Neural progenitor cell (in vitro differentiated cells): ENCODE data around the gene ADNP2.

ENCODE experiments used
- CTCF ChIP-seq: fragments of 200-600 bp; sonication (generic); IDR thresholded peaks from 2 replicates; pipeline ENCODE4 v1.5.1; 2017; ENCODE audit warnings: antibody characterized with exemption, mild to moderate bottlenecking
- EZH2 ChIP-seq: fragments of 200-600 bp; sonication (generic); IDR thresholded peaks from 2 replicates; pipeline ENCODE4 v1.6.1; 2017; ENCODE audit warnings: antibody characterized with exemption, mild to moderate bottlenecking, moderate library complexity

DNA sequence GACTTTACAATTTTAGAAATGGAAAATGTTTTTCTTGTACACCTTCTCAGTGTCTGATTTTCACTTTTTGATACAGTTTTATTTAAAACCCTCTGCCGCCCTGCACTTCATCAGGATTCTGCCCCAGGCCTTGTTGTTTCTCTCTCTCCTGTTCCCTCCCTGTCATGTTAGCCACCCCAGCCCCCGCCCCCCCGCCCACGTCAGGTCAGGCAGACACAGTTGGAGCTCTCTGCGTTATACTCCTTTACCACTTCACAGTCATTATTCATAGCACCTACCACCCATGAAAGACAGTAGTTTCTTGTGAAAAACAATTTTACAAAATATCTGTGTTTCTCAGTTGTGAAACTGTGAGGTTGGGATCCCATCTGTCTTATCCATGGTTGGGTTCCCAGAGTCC, 21.5 kb downstream of the ADNP2 start:
- TF ChIP-seq EZH2 (no peak), CTCF (no peak)
